ENCODE data around the gene CNTNAP5.

Gene CNTNAP5

DNA sequence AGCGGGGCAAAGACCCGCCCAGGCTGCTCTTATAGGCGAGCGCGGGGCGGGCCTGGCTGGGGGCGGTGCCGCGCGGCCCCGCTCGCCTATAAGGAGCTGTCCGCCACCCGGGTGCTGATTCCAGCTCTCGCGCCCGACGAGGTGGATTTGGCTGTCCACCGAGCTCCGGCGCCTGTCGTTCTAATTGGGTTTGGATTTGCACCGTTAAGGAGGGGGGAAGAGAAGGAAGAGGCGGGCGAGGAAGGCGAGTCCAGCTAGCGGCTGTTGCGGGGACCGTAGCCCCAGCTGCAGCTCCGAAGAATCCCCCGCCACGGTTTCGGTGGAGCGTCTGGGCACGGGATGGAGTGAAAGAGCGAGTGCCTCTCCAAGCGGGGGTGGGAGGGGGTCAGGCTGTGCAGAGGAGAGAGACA, at the start of gene CNTNAP5:
Gene CNTNAP5 (plus strand): TSS at position 117 of the 410 bp plus-strand sequence. CDS start 364 bp downstream, outside the sequence.
- DNase-seq = no peak

DNA sequence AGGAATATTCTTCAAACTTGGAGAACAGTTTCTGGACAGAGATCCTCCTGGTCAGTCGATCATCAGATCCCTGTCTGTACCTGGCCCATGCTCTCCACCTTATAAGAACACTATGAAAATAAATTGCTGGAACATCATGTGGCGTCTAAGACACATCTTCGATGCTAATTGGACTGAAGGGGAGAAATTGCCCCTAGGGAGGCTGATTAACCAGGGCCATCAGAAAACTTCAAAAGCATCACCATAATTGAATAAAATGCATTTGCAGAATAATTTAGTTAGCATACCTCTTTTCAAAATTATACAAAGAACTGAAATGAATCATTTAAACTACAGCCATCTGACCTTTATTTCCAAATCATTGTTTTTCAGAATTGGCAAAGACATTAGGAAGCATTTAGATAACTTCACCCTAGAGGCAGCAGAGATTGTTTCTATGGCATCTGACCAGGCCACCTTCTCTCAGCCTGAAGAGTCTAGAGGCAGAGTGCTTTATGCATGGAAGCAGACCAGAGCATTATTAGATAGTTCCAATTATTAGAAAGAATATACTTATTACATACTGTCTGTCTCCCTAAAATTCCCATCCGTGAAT, 48.9 kb upstream of the CNTNAP5 start:
- DNase-seq = no peak

DNA sequence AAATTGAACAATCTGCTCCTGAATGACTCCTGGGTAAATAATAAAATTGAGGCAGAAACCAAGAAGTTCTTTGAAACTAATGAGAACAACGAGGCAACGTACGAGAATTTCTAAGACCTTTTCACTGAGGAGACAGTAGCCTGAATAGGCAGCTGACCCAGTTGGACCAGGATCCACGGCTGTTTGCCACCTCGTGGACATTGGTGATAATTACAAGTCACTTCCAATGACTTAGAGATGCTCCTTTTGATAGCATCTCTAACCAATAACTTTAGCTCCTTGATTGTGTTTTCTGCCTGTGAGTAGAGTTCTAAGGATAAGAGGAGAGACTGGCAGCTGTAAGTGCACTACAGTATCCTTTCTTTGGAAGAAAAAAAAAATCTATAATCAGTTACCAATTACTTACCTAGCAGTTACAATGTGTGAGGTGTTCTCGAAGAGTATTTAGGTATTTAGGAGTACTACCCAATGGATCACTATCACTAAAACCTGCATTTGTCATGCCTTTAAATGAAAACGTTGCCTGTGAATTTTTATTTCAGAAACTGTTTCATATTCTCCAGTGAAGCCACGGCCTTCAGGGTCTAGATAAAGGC, 31.3 kb upstream of the CNTNAP5 start:
- no peak for DNase-seq

- no peak for DNase-seq
Measured at GRCh38 chr2:123999681-124000080, 25.4 kb upstream of the CNTNAP5 start.

GRCh38 chr2:124001696-124002430, 23.2 kb upstream of the CNTNAP5 start:
- no peak for DNase-seq

- no peak for DNase-seq
Measured at GRCh38 chr2:124018890-124019289, 6.2 kb upstream of the CNTNAP5 start.

GRCh38 chr2:124024561-124025170, 421 bp upstream of the CNTNAP5 start:
- DNase-seq = no peak

DNA sequence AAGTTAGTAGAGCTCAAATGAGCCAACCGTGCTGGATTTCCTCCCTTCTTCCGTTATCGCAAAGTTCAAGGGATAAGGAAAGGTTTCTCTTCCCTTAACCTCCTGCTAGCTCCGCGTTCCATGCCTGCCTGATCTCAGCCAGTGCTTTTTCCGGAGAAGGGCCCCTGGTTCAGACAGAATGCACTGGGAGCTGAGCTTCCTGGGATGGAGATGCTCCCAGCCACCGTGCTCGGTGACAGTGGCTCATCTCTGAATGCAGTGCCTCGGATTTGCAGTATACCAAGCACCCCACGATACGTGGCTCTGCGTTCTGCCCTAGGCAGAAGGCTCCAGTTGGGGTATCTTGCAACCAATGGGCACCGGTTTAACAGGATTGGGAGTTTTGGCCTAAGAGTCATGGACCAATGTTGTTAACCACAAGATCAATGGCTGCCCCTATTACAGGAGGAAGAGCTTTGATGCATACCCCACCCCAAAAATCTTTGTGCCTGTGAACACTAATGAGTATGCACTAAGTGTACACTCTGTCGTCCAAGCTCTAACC, 876 bp downstream of the CNTNAP5 start:
- DNase-seq = no peak

GRCh38 chr2:124026503-124026902, 1.4 kb downstream of the CNTNAP5 start:
- no peak for DNase-seq

GRCh38 chr2:124027182-124027581, 2.1 kb downstream of the CNTNAP5 start:
- DNase-seq = no peak

GRCh38 chr2:124032799-124033198, 7.7 kb downstream of the CNTNAP5 start:
- DNase-seq = no peak

DNA sequence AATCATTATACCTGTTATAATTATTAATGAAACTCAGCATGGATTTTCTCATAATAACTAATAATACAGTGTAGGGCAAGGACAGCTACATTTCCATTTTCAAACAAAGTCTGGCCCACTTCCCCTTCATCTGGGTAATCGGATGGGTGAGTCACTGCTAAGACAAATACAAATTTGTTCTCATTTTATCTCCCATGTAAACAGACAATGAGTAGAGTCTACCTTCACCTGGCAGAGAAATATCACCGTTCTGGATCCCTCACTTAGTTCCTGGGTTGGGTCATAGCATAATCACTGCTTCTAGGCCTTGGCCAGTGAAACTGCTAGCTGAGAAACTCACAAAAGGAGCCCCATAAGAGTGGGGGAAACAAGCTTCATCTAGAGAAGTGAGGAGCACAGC, 9.2 kb downstream of the CNTNAP5 start:
- no peak for DNase-seq

GRCh38 chr2:124035001-124035400, 9.9 kb downstream of the CNTNAP5 start:
- no peak for DNase-seq

DNA sequence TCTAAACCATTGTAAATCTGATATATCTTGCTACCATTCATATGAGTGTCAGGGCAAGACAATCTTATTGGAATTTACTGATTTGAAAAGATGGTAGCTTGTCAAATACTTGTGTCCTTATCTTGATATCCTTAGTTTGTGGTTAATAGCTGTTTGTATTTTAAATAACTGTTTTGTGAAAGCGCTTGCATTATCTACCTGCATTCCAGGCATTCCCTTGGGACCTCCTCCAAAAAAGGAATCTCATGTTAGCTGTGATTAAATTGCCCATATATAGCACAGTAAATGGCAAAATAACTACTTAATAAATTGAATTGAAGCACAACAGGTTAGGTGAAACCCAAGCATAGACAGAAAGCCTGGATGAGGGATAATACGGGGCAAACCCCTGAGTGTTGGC, 13.9 kb downstream of the CNTNAP5 start:
- DNase-seq = no peak

GRCh38 chr2:124039762-124040291, 14.7 kb downstream of the CNTNAP5 start:
- no peak for DNase-seq

DNA sequence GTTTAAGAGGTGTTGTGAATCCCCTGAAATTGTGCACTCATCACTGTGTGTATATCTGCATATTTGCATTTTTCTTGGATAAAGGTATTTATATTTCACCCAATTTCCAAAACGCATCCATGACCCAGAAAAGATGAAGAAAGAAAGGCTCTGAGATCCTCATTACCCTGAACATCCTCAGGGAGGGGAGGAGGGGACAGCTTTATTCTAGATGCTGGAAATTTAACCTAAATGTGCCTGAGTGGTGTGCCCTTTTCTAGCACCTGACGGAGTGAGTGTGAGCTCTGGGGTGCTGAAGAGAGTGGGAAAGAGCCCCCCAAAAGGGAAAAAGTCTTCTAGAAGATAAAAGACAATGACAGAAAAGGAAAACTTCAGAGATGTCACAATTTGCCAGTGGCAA, 20.8 kb downstream of the CNTNAP5 start:
- no peak for DNase-seq

- DNase-seq = no peak
Measured at GRCh38 chr2:124046332-124046731, 21.2 kb downstream of the CNTNAP5 start.

GRCh38 chr2:124048102-124048501, 23.0 kb downstream of the CNTNAP5 start:
- DNase-seq = no peak

DNA sequence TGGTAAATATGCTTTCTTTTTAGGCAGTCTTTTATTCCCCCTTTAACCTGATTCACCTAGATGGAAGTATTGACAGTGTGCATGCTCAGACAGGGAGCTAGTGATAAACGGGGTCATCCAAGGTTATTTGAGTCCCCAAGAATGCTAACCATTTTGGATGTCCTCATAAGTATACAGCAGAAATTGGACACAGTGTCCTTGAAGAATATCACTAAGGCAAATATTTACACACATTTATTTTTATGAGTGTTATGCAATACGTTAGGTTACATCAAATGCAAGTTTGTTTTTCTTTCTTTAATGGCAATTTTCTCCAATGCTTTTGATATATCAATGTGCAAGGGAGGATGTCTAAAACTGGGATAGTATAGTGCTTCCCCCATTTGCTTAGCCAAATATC, 23.6 kb downstream of the CNTNAP5 start:
- DNase-seq = no peak

DNA sequence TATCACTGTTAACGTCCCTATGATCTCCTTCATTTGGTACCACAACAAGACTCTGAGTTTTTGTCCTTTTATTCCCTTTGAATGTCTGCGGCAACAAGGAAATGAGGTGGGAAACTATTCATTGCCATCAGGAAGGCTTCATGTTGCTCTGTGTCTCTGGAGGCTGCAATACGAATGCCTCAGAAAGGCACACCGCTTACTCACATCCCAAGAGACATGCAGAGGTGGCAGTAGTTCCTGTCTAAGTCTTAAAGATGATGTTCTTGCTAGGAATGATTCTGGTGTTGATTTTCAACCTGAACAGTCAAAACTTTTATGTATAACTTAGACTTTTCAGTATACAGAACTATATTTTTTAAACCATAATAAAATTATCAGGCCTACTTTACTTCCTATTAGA, 24.0 kb downstream of the CNTNAP5 start:
- no peak for DNase-seq

GRCh38 chr2:124050833-124051497, 25.9 kb downstream of the CNTNAP5 start:
- DNase-seq = no peak

DNA sequence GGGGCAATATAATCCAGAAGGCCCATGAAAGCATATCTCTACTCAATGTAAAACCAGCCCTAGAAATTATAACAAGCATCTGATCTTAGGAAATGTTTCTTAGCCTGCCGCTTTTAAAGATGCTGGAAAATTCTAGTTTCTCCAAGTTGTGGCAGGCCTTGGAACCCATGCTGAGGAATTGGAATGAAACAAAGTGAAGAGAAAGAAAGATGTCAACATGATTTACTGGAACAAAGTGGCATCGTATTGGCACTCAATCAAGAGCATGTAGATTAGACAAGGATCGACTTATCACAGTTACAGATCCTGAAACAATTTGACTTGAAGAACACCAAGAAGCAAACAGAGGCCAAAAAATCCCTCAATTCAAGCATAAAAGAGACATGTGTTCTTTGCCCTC, 28.7 kb downstream of the CNTNAP5 start:
- no peak for DNase-seq

GRCh38 chr2:124063596-124063995, 38.5 kb downstream of the CNTNAP5 start:
- DNase-seq = no peak

Data from GOT3 (cell line).